HepG2 (cell line): Measurements from ENCODE around the gene ADGRG6. TPM values are rescaled to one million over a fixed set of nuclear protein-coding genes. Genes with fewer than 3 reads are reported as not detected.
A peak's percentile ranks its signal among the peaks of the same experiment; 100 is the strongest.

Source experiments
- ARID4A ChIP-seq: sonication (generic); formaldehyde crosslinking; IDR thresholded peaks from 2 replicates; pipeline ENCODE4 v1.5.0; 2020; ENCODE audit warnings: mild to moderate bottlenecking, missing genetic modification reagents, borderline replicate concordance
- KAT2B ChIP-seq: fragments of 150-350 bp; IDR thresholded peaks from 2 replicates; pipeline ENCODE4 v1.6.1; 2014; ENCODE audit warnings: low read depth, low read length, borderline replicate concordance
- NFYB ChIP-seq: sonication (generic); formaldehyde crosslinking; IDR thresholded peaks from 2 replicates; pipeline ENCODE4 v1.4.0; 2020; ENCODE audit warnings: missing genetic modification reagents
- PHF20 ChIP-seq: sonication (generic); formaldehyde crosslinking; IDR thresholded peaks from 2 replicates; pipeline ENCODE4 v1.5.0; 2020; ENCODE audit warnings: mild to moderate bottlenecking, missing genetic modification reagents
- REST ChIP-seq, 2 experiments: IDR thresholded peaks; 2 replicates each; pipeline ENCODE4 v1.6.1; 2011 to 2012; ENCODE audit warnings: low read length in 2 of 2, borderline replicate concordance in 1 of 2, low read depth in 1 of 2, mild to moderate bottlenecking in 1 of 2, moderate library complexity in 1 of 2
- RXRB ChIP-seq: IDR thresholded peaks from 2 replicates; pipeline ENCODE4 v1.6.1; 2016; ENCODE audit warnings: borderline replicate concordance, missing genetic modification reagents, missing compliant biosample characterization
- SMC3 ChIP-seq: IDR thresholded peaks from 2 replicates; pipeline ENCODE4 v1.6.1; 2011; ENCODE audit warnings: low read length, improper control_type of control experiment
- SPEN ChIP-seq: sonication (generic); formaldehyde crosslinking; IDR thresholded peaks from 2 replicates; pipeline ENCODE4 v1.5.1; 2020; ENCODE audit warnings: low read depth, mild to moderate bottlenecking, missing genetic modification reagents
- SRF ChIP-seq: IDR thresholded peaks from 2 replicates; pipeline ENCODE4 v1.6.1; 2011; ENCODE audit warnings: mild to moderate bottlenecking, low read depth, low read length, moderate library complexity
- STAT5B ChIP-seq: sonication (generic); formaldehyde crosslinking; IDR thresholded peaks from 2 replicates; pipeline ENCODE4 v1.4.0; 2020; ENCODE audit warnings: missing genetic modification reagents
- ZFP90 ChIP-seq: sonication (generic); formaldehyde crosslinking; IDR thresholded peaks from 2 replicates; pipeline ENCODE4 v1.8.0; 2022; ENCODE audit warnings: missing genetic modification reagents, mild to moderate bottlenecking, inconsistent platforms, borderline replicate concordance
- ZNF431 ChIP-seq: sonication (generic); formaldehyde crosslinking; IDR thresholded peaks from 2 replicates; pipeline ENCODE4 v1.9.0; 2022; ENCODE audit warnings: missing genetic modification reagents, low read depth, mild to moderate bottlenecking, borderline replicate concordance
- ZNF512 ChIP-seq: sonication (generic); formaldehyde crosslinking; IDR thresholded peaks from 2 replicates; pipeline ENCODE4 v1.4.0; 2020; ENCODE audit warnings: mild to moderate bottlenecking, missing genetic modification reagents
- ZNF562 ChIP-seq: sonication (generic); formaldehyde crosslinking; IDR thresholded peaks from 2 replicates; pipeline ENCODE4 v1.8.0; 2022; ENCODE audit warnings: missing genetic modification reagents, borderline replicate concordance
- ZNF564 ChIP-seq: sonication (generic); formaldehyde crosslinking; IDR thresholded peaks from 2 replicates; pipeline ENCODE4 v1.8.1; 2023; ENCODE audit warnings: mild to moderate bottlenecking, missing genetic modification reagents
- ZNF720 ChIP-seq: sonication (generic); formaldehyde crosslinking; IDR thresholded peaks from 2 replicates; pipeline ENCODE4 v1.4.0; 2020; ENCODE audit warnings: missing genetic modification reagents
- ZNF770 ChIP-seq: sonication (generic); formaldehyde crosslinking; IDR thresholded peaks from 2 replicates; pipeline ENCODE4 v1.5.0; 2020; ENCODE audit warnings: mild to moderate bottlenecking, missing genetic modification reagents
- polyA plus RNA-seq, 8 experiments: library from polyadenylated mRNA; depleted of rRNA in 3 of 8; stranded (reverse) in 7 of 8; unstranded in 1 of 8; fragments of >200 nt; fragmentation: Illumina TruSeq in 4 of 8; extraction: Trizol in 4 of 8; gene quantifications; 2 replicates each; pipeline versions ENCODE4 v1.2.1 to v1.2.3, GENCODE V29; 2011 to 2016; ENCODE audit warnings: low read depth in 4 of 8, missing spikeins in 1 of 8, mixed read lengths in 1 of 8; ENCODE audit not compliant: insufficient read depth in 1 of 8
- total RNA-seq, 5 experiments: library from RNA; depleted of rRNA; stranded (reverse); fragments of >200 nt; fragmentation: Illumina TruSeq; extraction: Trizol; gene quantifications; 2 replicates each; pipeline ENCODE4 v1.2.3, GENCODE V29; 2016; ENCODE audit warnings: low read depth in 1 of 5

Gene ADGRG6
- total and polyA plus RNA-seq, 2 of the 13 experiments (the other 11 are each of a cell fraction or from before 2014, with no cell fraction given): 129 to 249 TPM

GRCh38 chr6:142374965-142375733 lies 73.3 kb downstream of the ADGRG6 start (continued):
- TF ChIP-seq ZNF564 (CRISPR knock-in tag) (0 out of 2 replicates have a peak, but pooled peaks have one; percentile 40), ZNF562 (CRISPR knock-in tag) (no peak), RXRB (CRISPR knock-in tag) (peak; percentile 96), SMC3 (peak; percentile 8; the same call in 1 of the 2 replicates), REST (IDR thresholded peaks at IDR 0.05; ENCODE audit: borderline replicate concordance in 1 of 2, low read depth in 1 of 2, low read length in 2 of 2) (peak in 1 of 2 experiments; percentile 76; a peak in 2 of 4 replicates), KAT2B (no peak), STAT5B (CRISPR knock-in tag) (peak; percentile 74; the same call in 1 of the 2 replicates), SRF (peak; percentile 40; the same call in 1 of the 2 replicates), ZNF770 (CRISPR knock-in tag) (no peak), PHF20 (CRISPR knock-in tag) (no peak), SPEN (peak; percentile 31; the same call in 1 of the 2 replicates), ARID4A (CRISPR knock-in tag) (peak; percentile 39; the same call in 1 of the 2 replicates), ZNF431 (CRISPR knock-in tag) (no peak; the same call in 1 of the 2 replicates), ZNF720 (CRISPR knock-in tag) (no peak), ZFP90 (CRISPR knock-in tag) (no peak), ZNF512 (CRISPR knock-in tag) (no peak), NFYB (CRISPR knock-in tag) (no peak)
